ENCODE measurements around the gene OAF. TPM values are rescaled to one million over a fixed set of nuclear protein-coding genes. Genes with fewer than 3 reads are reported as not detected.

The OAF gene
- total RNA-seq, 1 donor from 2014 or later = 40.2 TPM

- H3K36me3 Mint-ChIP-seq (ENCODE audit: low read depth) = no peaks in the 10 kb centered on the region
- no peaks in the 10 kb centered on the region for H3K9me3 Mint-ChIP-seq
- no peak overlapping the region for H3K4me3 Mint-ChIP-seq
- TF ChIP-seq CTCF (conservative IDR thresholded peaks at IDR 0.05) = no peak
- H3K27ac Mint-ChIP-seq (ENCODE audit: unreplicated experiment) = no peak overlapping the region
- H3K4me1 Mint-ChIP-seq = peaks cover 5% of the 10 kb centered on the region
- H3K27me3 Mint-ChIP-seq (ENCODE audit: low read depth) = peaks cover 75% of the 10 kb centered on the region
- DNase-seq (ENCODE audit: low read depth, low spot score) = no peak
Measured at GRCh38 chr11:120236169-120237107, 25.6 kb downstream of the OAF start.

DNA sequence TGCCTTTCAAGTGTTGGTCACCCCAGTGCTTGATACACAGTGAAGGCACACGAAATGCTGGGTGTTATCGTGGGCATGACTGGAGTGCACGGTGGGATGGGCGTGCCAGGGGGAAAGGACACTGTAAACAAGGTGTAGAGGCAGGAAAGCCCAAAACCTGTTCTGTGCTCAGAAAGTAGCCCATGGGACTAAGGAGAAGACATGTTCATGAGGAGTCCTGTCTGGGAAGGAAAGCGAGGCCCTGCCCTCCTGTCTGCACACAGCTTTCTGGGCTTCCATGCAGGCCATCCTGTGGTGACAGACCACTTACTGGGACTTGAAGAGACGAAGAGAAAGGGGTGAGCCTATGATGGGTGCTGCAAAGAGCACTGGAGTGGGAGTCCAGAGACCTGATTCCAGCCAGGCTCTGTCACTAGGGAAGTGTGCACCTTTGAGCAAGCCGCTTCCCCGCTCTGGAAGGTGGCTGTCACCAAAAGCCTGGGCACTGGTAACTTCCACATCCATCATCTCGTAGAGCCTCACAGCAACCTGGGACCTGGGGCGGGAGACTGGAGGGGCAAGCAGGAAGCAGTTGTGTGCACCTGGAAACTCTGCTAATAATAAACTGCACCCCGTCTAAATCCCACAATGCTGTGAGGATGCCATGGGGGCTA lies 28.3 kb downstream of the OAF start:
- Mint-ChIP-seq H3K27ac (ENCODE audit: unreplicated experiment) (no peak overlapping the region), H3K9me3 (no peaks in the 10 kb centered on the region), H3K27me3 (ENCODE audit: low read depth) (peaks cover 92% of the 10 kb centered on the region), H3K36me3 (ENCODE audit: low read depth) (no peaks in the 10 kb centered on the region), H3K4me1 (peaks cover 5% of the 10 kb centered on the region), H3K4me3 (no peak overlapping the region)
- TF ChIP-seq CTCF (conservative IDR thresholded peaks at IDR 0.05) = no peak
- no peak for DNase-seq (ENCODE audit: low read depth, low spot score)

GRCh38 chr11:120239713-120240640 lies 29.1 kb downstream of the OAF start, which contains the start of gene POU2F3:
TSS of gene POU2F3 (plus strand) at chr11:120240140. CDS start at chr11:120240344, 204 bp downstream.
- H3K4me1 Mint-ChIP-seq = peaks cover 5% of the 10 kb centered on the region
- DNase-seq (ENCODE audit: low read depth, low spot score) = no peak
- no peaks in the 10 kb centered on the region for H3K9me3 Mint-ChIP-seq
- no peak within 1 kb of the TSS for H3K27ac Mint-ChIP-seq (ENCODE audit: unreplicated experiment)
- peaks cover 92% of the 10 kb centered on the region for H3K27me3 Mint-ChIP-seq (ENCODE audit: low read depth)
- TF ChIP-seq CTCF (conservative IDR thresholded peaks at IDR 0.05) = no peak
- no peak within 1 kb of the TSS for H3K4me3 Mint-ChIP-seq
- no peaks in the 10 kb centered on the region for H3K36me3 Mint-ChIP-seq (ENCODE audit: low read depth)

GRCh38 chr11:120240866-120241265 lies 30.0 kb downstream of the OAF start:
- Mint-ChIP-seq H3K27me3 (ENCODE audit: low read depth) (peaks cover 94% of the 10 kb centered on the region), H3K36me3 (ENCODE audit: low read depth) (no peaks in the 10 kb centered on the region), H3K4me1 (peaks cover 5% of the 10 kb centered on the region), H3K9me3 (no peaks in the 10 kb centered on the region), H3K4me3 (no peak overlapping the region), H3K27ac (ENCODE audit: unreplicated experiment) (no peak overlapping the region)
- TF ChIP-seq CTCF (conservative IDR thresholded peaks at IDR 0.05) = no peak
- no peak for DNase-seq (ENCODE audit: low read depth, low spot score)

DNA sequence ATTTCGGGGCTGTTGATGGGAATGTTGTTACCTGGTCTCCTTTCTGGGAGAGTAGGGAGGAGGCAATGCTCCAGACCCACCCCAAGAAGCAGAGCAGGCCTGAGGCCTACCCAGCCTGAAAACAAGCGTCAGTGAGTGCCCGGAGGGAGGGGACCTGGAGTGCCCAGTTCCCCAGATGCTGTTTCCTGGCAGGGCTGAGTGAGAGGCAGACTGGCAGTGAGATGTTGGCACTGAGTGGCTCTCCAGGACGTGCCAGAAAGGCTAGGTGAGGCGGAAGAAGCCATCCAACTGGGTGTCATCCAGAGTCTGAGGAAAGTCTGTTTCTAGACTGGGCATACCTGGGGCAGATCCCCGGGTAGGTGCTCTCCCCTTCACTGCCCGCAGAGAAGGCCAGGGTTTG lies 30.4 kb downstream of the OAF start:
- Mint-ChIP-seq H3K36me3 (ENCODE audit: low read depth) (no peaks in the 10 kb centered on the region), H3K27me3 (ENCODE audit: low read depth) (peaks cover 95% of the 10 kb centered on the region), H3K27ac (ENCODE audit: unreplicated experiment) (no peak overlapping the region), H3K4me3 (no peak overlapping the region), H3K9me3 (no peaks in the 10 kb centered on the region), H3K4me1 (peaks cover 5% of the 10 kb centered on the region)
- TF ChIP-seq CTCF (conservative IDR thresholded peaks at IDR 0.05) = no peak
- DNase-seq (ENCODE audit: low read depth, low spot score) = no peak

All from neural crest cell (in vitro differentiated cells).